HL-60 (cell line): ENCODE data around the gene RNH1.

Experiments
- DNase-seq, 2 experiments: peaks; one replicate each; pipeline ENCODE4 v3.0.0-alpha.2; 2010 to 2020; ENCODE audit warnings: low read depth in 1 of 2, low spot score in 1 of 2
- H3K27ac ChIP-seq: fragments of 250-450 bp; sonication (Bioruptor Pico); replicated peaks from 2 replicates; pipeline ENCODE4 v1.5.1; 2020; ENCODE audit warnings: mild to moderate bottlenecking, moderate library complexity
- H3K27me3 ChIP-seq: fragments of 250-450 bp; sonication (Bioruptor Pico); 2 replicates; pipeline ENCODE4 v1.5.1; 2021; ENCODE audit warnings: mild to moderate bottlenecking, moderate library complexity; ENCODE audit not compliant: insufficient read depth, poor library complexity, severe bottlenecking
- H3K4me3 ChIP-seq: replicated peaks from 2 replicates; pipeline ENCODE4 v1.5.1; 2011; ENCODE audit warnings: mild to moderate bottlenecking, control low read depth, low read length; ENCODE audit not compliant: insufficient read depth
- CTCF ChIP-seq: IDR thresholded peaks from one replicate; pipeline ENCODE4 v1.5.1; 2011; ENCODE audit warnings: low read length, control low read depth, inconsistent platforms; ENCODE audit not compliant: insufficient read depth
- GABPA ChIP-seq: IDR thresholded peaks from 2 replicates; pipeline ENCODE4 v1.6.1; 2012; ENCODE audit warnings: low read depth
- POLR2AphosphoS5 ChIP-seq: IDR thresholded peaks from 2 replicates; pipeline ENCODE4 v1.6.1; 2012; ENCODE audit warnings: low read depth
- REST ChIP-seq: IDR thresholded peaks from 2 replicates; pipeline ENCODE4 v1.6.1; 2012; ENCODE audit warnings: low read depth; ENCODE audit not compliant: insufficient replicate concordance
- SPI1 ChIP-seq: IDR thresholded peaks from 2 replicates; pipeline ENCODE4 v1.6.1; 2012; ENCODE audit warnings: low read depth, mild to moderate bottlenecking, borderline replicate concordance

Gene RNH1

GRCh38 chr11:553083-553987 is 46.3 kb upstream of the RNH1 start:
- Histone ChIP-seq H3K27me3 (peaks cover 30% of the 10 kb centered on the region), H3K27ac (no peak overlapping the region), H3K4me3 (no peak overlapping the region)
- no peak for TF ChIP-seq SPI1
- no peak for TF ChIP-seq REST
- TF ChIP-seq POLR2AphosphoS5, result no peak
- TF ChIP-seq CTCF, result no peak
- no peak for TF ChIP-seq GABPA
- no peak for DNase-seq

GRCh38 chr11:551596-551995 is 44.6 kb upstream of the RNH1 start:
- TF ChIP-seq GABPA (no peak), POLR2AphosphoS5 (no peak), CTCF (no peak), SPI1 (no peak)
- Histone ChIP-seq H3K27me3 (peaks cover 13% of the 10 kb centered on the region), H3K27ac (no peak overlapping the region), H3K4me3 (no peak overlapping the region)
- no peak for DNase-seq

GRCh38 chr11:551131-551530 is 44.1 kb upstream of the RNH1 start:
- Histone ChIP-seq H3K27ac (no peak overlapping the region), H3K27me3 (peaks cover 8% of the 10 kb centered on the region), H3K4me3 (no peak overlapping the region)
- DNase-seq, result no peak
- no peak for TF ChIP-seq REST
- TF ChIP-seq GABPA, result no peak
- TF ChIP-seq CTCF, result no peak
- no peak for TF ChIP-seq POLR2AphosphoS5
- TF ChIP-seq SPI1, result no peak

GRCh38 chr11:550746-551085 is 43.7 kb upstream of the RNH1 start:
- no peak overlapping the region for H3K4me3 ChIP-seq
- H3K27ac ChIP-seq, result no peak overlapping the region
- no peak for DNase-seq
- no peak for TF ChIP-seq CTCF
- no peak for TF ChIP-seq REST
- no peak for TF ChIP-seq GABPA
- no peak for TF ChIP-seq SPI1
- no peak for TF ChIP-seq POLR2AphosphoS5
- peaks cover 6% of the 10 kb centered on the region for H3K27me3 ChIP-seq
